Body of pancreas (tissue), 4 donors: ENCODE data around the gene SLC29A3. TPM values are rescaled to one million over a fixed set of nuclear protein-coding genes. Genes with fewer than 3 reads are reported as not detected.

ENCODE experiments used
- ATAC-seq: fragments of 150-250 bp; one replicate; pipeline ENCODE4 v1.9.1; 2016
- DNase-seq, 4 donors: peaks; one replicate each; pipeline ENCODE4 v3.0.0-alpha.2; 2019
- H3K27ac ChIP-seq, 4 donors: fragments of 200-600 bp; sonication (generic); 1 replicate in 3 of 4; 2 replicates in 1 of 4; pipeline versions ENCODE4 v1.5.1 to v1.6.1; 2016 to 2019; ENCODE audit warnings: mild to moderate bottlenecking in 1 of 4, mixed read lengths in 1 of 4, moderate library complexity in 1 of 4
- H3K27me3 ChIP-seq, 2 donors: fragments of 200-600 bp; sonication (generic); one replicate each; pipeline ENCODE4 v1.6.0; 2016; ENCODE audit warnings: mild to moderate bottlenecking in 1 of 2
- H3K36me3 ChIP-seq, 2 donors: fragments of 200-600 bp; sonication (generic); replicated peaks in 1 of 2; 2 replicates each; pipeline ENCODE4 v1.5.1; 2016; ENCODE audit warnings: low read depth in 2 of 2; ENCODE audit not compliant: insufficient read depth in 1 of 2
- H3K4me1 ChIP-seq: fragments of 200-600 bp; sonication (generic); one replicate; pipeline ENCODE4 v1.6.0; 2016
- H3K4me3 ChIP-seq, 2 donors: fragments of 200-600 bp; sonication (generic); 1 replicate in 1 of 2; 2 replicates in 1 of 2; pipeline ENCODE4 v1.5.1; 2016 to 2019
- H3K9me3 ChIP-seq, 3 donors: fragments of 200-600 bp; sonication (generic); 1 replicate in 2 of 3; 2 replicates in 1 of 3; pipeline ENCODE4 v1.5.1; 2016
- CTCF ChIP-seq, 7 experiments: fragments of 450-650 bp in 4 of 7; fragments of 200-600 bp in 3 of 7; sonication (generic) in 3 of 7; IDR thresholded peaks; one replicate each; pipeline ENCODE4 v1.5.1; 2016 to 2019; ENCODE audit warnings: antibody characterized with exemption in 7 of 7
- POLR2A ChIP-seq, 3 donors: fragments of 450-650 bp; IDR thresholded peaks; one replicate each; pipeline ENCODE4 v1.6.1; 2016; ENCODE audit warnings: antibody characterized with exemption in 3 of 3, mild to moderate bottlenecking in 2 of 3
- WGBS, 2 donors: methylation state at CpG; one replicate each; pipeline ENCODE4 v1.1.5; 2017; 5-methylcytosine and 5-hydroxymethylcytosine counted together
- intact Hi-C: fragments of 100-400 bp; cut with DNase I; formaldehyde crosslinking; loops from one replicate; pipeline ENCODE4 v1.15.1; 2023
- total RNA-seq, 2 donors: library from RNA; depleted of rRNA; stranded (reverse); fragments of >200 nt; gene quantifications; one replicate each; pipeline ENCODE4 v1.1.0, GENCODE V29; 2016

Gene SLC29A3
- total RNA-seq, 2 donors from 2014 or later = 0.99 to 5.2 TPM

GRCh38 chr10:71402005-71402404 lies 82.9 kb downstream of the SLC29A3 start:
- H3K27me3 ChIP-seq = no peaks in the 10 kb centered on the region
- WGBS, 2 donors = 82 to 90% methylated on average over 7 of the region's 7 CpGs

GRCh38 chr10:71404503-71405295 lies 85.6 kb downstream of the SLC29A3 start:
- Histone ChIP-seq H3K27ac (no peak overlapping the region), H3K27me3 (no peaks in the 10 kb centered on the region), H3K4me1 (no peaks in the 10 kb centered on the region), H3K4me3 (no peak overlapping the region), H3K9me3 (no peaks in the 10 kb centered on the region), H3K36me3 (no peaks in the 10 kb centered on the region)
- 69 to 73% methylated on average over 13 of the region's 13 CpGs for WGBS, 2 donors
- intact Hi-C loops = no loop called here
- no peak for DNase-seq
- no peak for ATAC-seq
- TF ChIP-seq POLR2A (IDR thresholded peaks at IDR 0.05) = no peak
- TF ChIP-seq CTCF (IDR thresholded peaks at IDR 0.05) = no peak

More at GRCh38 chr10:71402005-71402404, 82.9 kb downstream of the SLC29A3 start:
- ATAC-seq (no peak), DNase-seq (no peak)
- TF ChIP-seq CTCF (IDR thresholded peaks at IDR 0.05) (no peak), POLR2A (IDR thresholded peaks at IDR 0.05) (no peak)
- H3K4me3 ChIP-seq = no peak overlapping the region
- peaks cover 12% of the 10 kb centered on the region for H3K4me1 ChIP-seq
- H3K36me3 ChIP-seq = no peaks in the 10 kb centered on the region
- intact Hi-C loops = no loop called here
- no peaks in the 10 kb centered on the region for H3K9me3 ChIP-seq
- H3K27ac ChIP-seq = no peak overlapping the region

- Histone ChIP-seq H3K27me3 (no peaks in the 10 kb centered on the region), H3K36me3 (no peaks in the 10 kb centered on the region), H3K27ac (no peak overlapping the region), H3K4me3 (no peak overlapping the region), H3K9me3 (no peaks in the 10 kb centered on the region), H3K4me1 (no peaks in the 10 kb centered on the region)
- WGBS, 2 donors = 80 to 85% methylated on average over 3 of the region's 3 CpGs
- ATAC-seq (no peak), DNase-seq (no peak)
- TF ChIP-seq CTCF (IDR thresholded peaks at IDR 0.05) = no peak
- TF ChIP-seq POLR2A (IDR thresholded peaks at IDR 0.05) = no peak
- intact Hi-C loops = no loop called here
Measured at GRCh38 chr10:71406878-71407277, 87.8 kb downstream of the SLC29A3 start.

- no peak overlapping the region for H3K27ac ChIP-seq
- TF ChIP-seq POLR2A (IDR thresholded peaks at IDR 0.05) = no peak
- TF ChIP-seq CTCF (IDR thresholded peaks at IDR 0.05) = no peak
- DNase-seq = no peak
- H3K4me1 ChIP-seq = no peaks in the 10 kb centered on the region
- 46 to 74% methylated on average over 6 to 9 of the region's 9 CpGs for WGBS, 2 donors
- H3K9me3 ChIP-seq = no peaks in the 10 kb centered on the region
- H3K36me3 ChIP-seq = no peaks in the 10 kb centered on the region
- H3K27me3 ChIP-seq = no peaks in the 10 kb centered on the region
- no peak overlapping the region for H3K4me3 ChIP-seq
- intact Hi-C loops = no loop called here
- ATAC-seq = no peak
Measured at GRCh38 chr10:71408436-71409225, 89.6 kb downstream of the SLC29A3 start.
